HG02571 (cell line): ENCODE results near the gene CLK2.
"Not testable (repeated sequence)": the region's sequence is repeated elsewhere in the genome, so short reads cannot be mapped to it uniquely, and the experiment has no call there.

Experiments
- ATAC-seq: cut with Tn5 transposase; IDR thresholded peaks from one replicate; pipeline ENCODE4 v1.9.1; 2021; ENCODE audit warnings: mild to moderate bottlenecking, moderate library complexity; ENCODE audit not compliant: unreplicated experiment

Gene CLK2

DNA sequence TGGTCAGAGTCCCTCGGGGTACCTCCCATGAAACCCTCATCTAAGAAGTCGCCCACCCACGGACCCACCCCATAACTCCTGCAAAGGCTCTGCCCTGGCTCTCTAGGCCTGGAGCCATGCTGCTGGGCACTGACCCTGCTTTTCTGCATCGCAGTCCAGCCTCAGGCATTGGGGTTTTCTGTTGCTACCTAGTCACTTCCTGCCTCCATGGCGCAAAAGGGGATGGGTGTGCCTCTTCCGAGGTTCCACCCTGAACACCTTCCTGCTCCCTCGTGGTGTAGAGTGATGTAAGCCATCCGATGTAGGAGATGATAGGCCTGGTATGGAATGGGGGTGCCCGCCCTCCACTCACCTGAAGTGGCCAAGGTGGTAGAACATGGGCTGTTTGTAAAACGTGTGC lies 58.6 kb downstream of the CLK2 start:
- ATAC-seq: not testable (repeated sequence)
